GM18873 (cell line): ENCODE measurements around the gene R3HDM1.

ENCODE experiments used
- ATAC-seq: cut with Tn5 transposase; IDR thresholded peaks from one replicate; pipeline ENCODE4 v1.9.1; 2021; ENCODE audit warnings: mild to moderate bottlenecking, moderate library complexity, moderate number of reproducible peaks; ENCODE audit not compliant: unreplicated experiment, low FRiP score

The R3HDM1 gene

GRCh38 chr2:135768863-135769262, 237.6 kb downstream of the R3HDM1 start:
- ATAC-seq: no peak

DNA sequence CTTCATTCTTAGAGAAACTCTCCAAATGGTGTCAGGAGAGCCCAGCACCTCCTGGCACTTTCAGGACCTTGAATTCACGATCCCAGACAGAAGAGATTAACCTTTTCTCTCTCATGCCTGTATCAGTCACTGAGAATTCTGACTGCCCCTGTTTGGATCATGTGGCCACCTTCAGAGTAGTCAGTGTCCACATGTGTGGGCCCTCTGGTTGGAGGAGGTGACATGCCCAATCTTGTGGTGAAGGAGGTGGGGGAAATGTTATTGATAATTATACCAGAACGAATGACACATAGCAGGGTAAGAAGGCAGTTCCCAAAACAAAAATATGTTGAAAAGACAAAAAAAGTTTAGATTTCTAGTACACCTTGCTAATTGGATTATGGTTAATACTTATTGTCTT, 242.0 kb downstream of the R3HDM1 start:
- ATAC-seq: no peak

GRCh38 chr2:135773917-135774316, 242.6 kb downstream of the R3HDM1 start:
- no peak for ATAC-seq
